Measurements from ENCODE around the gene IFITM1. TPM values are rescaled to one million over a fixed set of nuclear protein-coding genes. Genes with fewer than 3 reads are reported as not detected.

Gene IFITM1
- polyA plus RNA-seq, 1 donor (not counting 4 experiments of a cell fraction or from before 2014, with no cell fraction given): 333 TPM

GRCh38 chr11:355581-356458 is 42.0 kb downstream of the IFITM1 start:
- peak overlapping the region; percentile 68 for H2AFZ ChIP-seq (ENCODE audit: control insufficient read depth, low read length)
- no peaks in the 10 kb centered on the region for H3K79me2 ChIP-seq (ENCODE audit: control insufficient read depth, insufficient read depth, low read length)
- no peak for TF ChIP-seq EZH2 (IDR thresholded peaks at IDR 0.05; ENCODE audit: low read length)
- TF ChIP-seq, protein P1, sequence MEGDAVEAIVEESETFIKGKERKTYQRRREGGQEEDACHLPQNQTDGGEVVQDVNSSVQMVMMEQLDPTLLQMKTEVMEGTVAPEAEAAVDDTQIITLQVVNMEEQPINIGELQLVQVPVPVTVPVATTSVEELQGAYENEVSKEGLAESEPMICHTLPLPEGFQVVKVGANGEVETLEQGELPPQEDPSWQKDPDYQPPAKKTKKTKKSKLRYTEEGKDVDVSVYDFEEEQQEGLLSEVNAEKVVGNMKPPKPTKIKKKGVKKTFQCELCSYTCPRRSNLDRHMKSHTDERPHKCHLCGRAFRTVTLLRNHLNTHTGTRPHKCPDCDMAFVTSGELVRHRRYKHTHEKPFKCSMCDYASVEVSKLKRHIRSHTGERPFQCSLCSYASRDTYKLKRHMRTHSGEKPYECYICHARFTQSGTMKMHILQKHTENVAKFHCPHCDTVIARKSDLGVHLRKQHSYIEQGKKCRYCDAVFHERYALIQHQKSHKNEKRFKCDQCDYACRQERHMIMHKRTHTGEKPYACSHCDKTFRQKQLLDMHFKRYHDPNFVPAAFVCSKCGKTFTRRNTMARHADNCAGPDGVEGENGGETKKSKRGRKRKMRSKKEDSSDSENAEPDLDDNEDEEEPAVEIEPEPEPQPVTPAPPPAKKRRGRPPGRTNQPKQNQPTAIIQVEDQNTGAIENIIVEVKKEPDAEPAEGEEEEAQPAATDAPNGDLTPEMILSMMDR (optimal IDR thresholded peaks at IDR 0.05 in 1 of 3, IDR thresholded peaks at IDR 0.05 in 1 of 3, conservative IDR thresholded peaks at IDR 0.05 in 1 of 3; ENCODE audit: extremely low read depth in 1 of 3, insufficient read depth in 2 of 3, low read length in 3 of 3): no peak
- no peaks in the 10 kb centered on the region for H3K9me1 ChIP-seq (ENCODE audit: control insufficient read depth, extremely low read depth, insufficient read depth, low read length)
- H3K4me3 ChIP-seq (ENCODE audit: control insufficient read depth in 2 of 3, extremely low read depth in 1 of 3, insufficient read depth in 2 of 3, low read depth in 1 of 3, low read length in 3 of 3): peak overlapping the region; percentile 25 to 43 (median 38)
- no peaks in the 10 kb centered on the region for H3K36me3 ChIP-seq (ENCODE audit: control insufficient read depth in 2 of 2, extremely low read depth in 1 of 2, insufficient read depth in 2 of 2, low read length in 2 of 2)
- DNase-seq (ENCODE audit: low read depth, low spot score) (peak; percentile 41), FAIRE-seq (no peak)
- H3K4me1 ChIP-seq (ENCODE audit: control insufficient read depth, extremely low read depth, insufficient read depth, low read length): peaks cover 22% of the 10 kb centered on the region
- H3K4me2 ChIP-seq (ENCODE audit: control insufficient read depth, extremely low read depth, insufficient read depth, low read depth, low read length): peak overlapping the region; percentile 71
- peak overlapping the region; percentile 80 for H3K9ac ChIP-seq (ENCODE audit: control insufficient read depth, extremely low read depth, insufficient read depth, low read length)
- no peaks in the 10 kb centered on the region for H4K20me1 ChIP-seq (ENCODE audit: control insufficient read depth, extremely low read depth, insufficient read depth, low read length)
- dilution Hi-C loops (cut with MboI; ENCODE audit: extremely low pct_ligation_motif_present, low sequenced_read_pairs): no loop called here
- H3K27me3 ChIP-seq (ENCODE audit: control insufficient read depth, extremely low read depth, insufficient read depth, low read length): peaks cover under 1% of the 10 kb centered on the region
- H3K27ac ChIP-seq (ENCODE audit: control insufficient read depth, insufficient read depth, low read length): peak overlapping the region; percentile 88
- H3K9me3 ChIP-seq (ENCODE audit: control insufficient read depth, low read depth, low read length): no peaks in the 10 kb centered on the region

- H3K27me3 ChIP-seq (ENCODE audit: control insufficient read depth, extremely low read depth, insufficient read depth, low read length): peaks cover 3% of the 10 kb centered on the region
- H3K36me3 ChIP-seq (ENCODE audit: control insufficient read depth in 2 of 2, extremely low read depth in 1 of 2, insufficient read depth in 2 of 2, low read length in 2 of 2): no peaks in the 10 kb centered on the region
- no peak overlapping the region for H2AFZ ChIP-seq (ENCODE audit: control insufficient read depth, low read length)
- H3K9me3 ChIP-seq (ENCODE audit: control insufficient read depth, low read depth, low read length): peaks cover 4% of the 10 kb centered on the region
- no peaks in the 10 kb centered on the region for H3K79me2 ChIP-seq (ENCODE audit: control insufficient read depth, insufficient read depth, low read length)
- H3K9me1 ChIP-seq (ENCODE audit: control insufficient read depth, extremely low read depth, insufficient read depth, low read length): no peaks in the 10 kb centered on the region
- FAIRE-seq (no peak), DNase-seq (ENCODE audit: low read depth, low spot score) (no peak)
- H3K27ac ChIP-seq (ENCODE audit: control insufficient read depth, insufficient read depth, low read length): no peak overlapping the region
- no peak overlapping the region for H3K4me2 ChIP-seq (ENCODE audit: control insufficient read depth, extremely low read depth, insufficient read depth, low read depth, low read length)
- H3K4me3 ChIP-seq (ENCODE audit: control insufficient read depth in 2 of 3, extremely low read depth in 1 of 3, insufficient read depth in 2 of 3, low read depth in 1 of 3, low read length in 3 of 3): no peak overlapping the region
- H3K9ac ChIP-seq (ENCODE audit: control insufficient read depth, extremely low read depth, insufficient read depth, low read length): no peak overlapping the region
- dilution Hi-C loops (cut with MboI; ENCODE audit: extremely low pct_ligation_motif_present, low sequenced_read_pairs): no loop called here
- H3K4me1 ChIP-seq (ENCODE audit: control insufficient read depth, extremely low read depth, insufficient read depth, low read length): peaks cover 16% of the 10 kb centered on the region
- TF ChIP-seq EZH2 (IDR thresholded peaks at IDR 0.05; ENCODE audit: low read length): no peak
- TF ChIP-seq, protein P1 (optimal IDR thresholded peaks at IDR 0.05 in 1 of 3, IDR thresholded peaks at IDR 0.05 in 1 of 3, conservative IDR thresholded peaks at IDR 0.05 in 1 of 3; ENCODE audit: extremely low read depth in 1 of 3, insufficient read depth in 2 of 3, low read length in 3 of 3): no peak
- no peaks in the 10 kb centered on the region for H4K20me1 ChIP-seq (ENCODE audit: control insufficient read depth, extremely low read depth, insufficient read depth, low read length)
These were observed 42.8 kb downstream of the IFITM1 start for GRCh38 chr11:356610-357009.

Data from keratinocyte (primary cell).